Caco-2 (cell line): ENCODE measurements around the gene MMEL1. TPM values are rescaled to one million over a fixed set of nuclear protein-coding genes. Genes with fewer than 3 reads are reported as not detected.
A peak's percentile ranks its signal among the peaks of the same experiment; 100 is the strongest.

ENCODE experiments used
- BruUV-seq: library from RNA; stranded (reverse); fragments of 400-500 nt; replicated peaks from 2 replicates; lab custom pipeline; 2021; lab: Mats Ljungman, UMichigan
- CTCF ChIA-PET: fragments of 300-600 bp; sonication (Branson Sonifier 250); formaldehyde crosslinking; loops from one replicate; lab custom pipeline; 2022; ENCODE audit warnings: antibody characterized with exemption; lab: Charles Lee
- POLR2A ChIA-PET: fragments of 300-600 bp; sonication (Branson Sonifier 250); formaldehyde crosslinking; loops from one replicate; lab custom pipeline; 2022; ENCODE audit warnings: antibody characterized with exemption; lab: Charles Lee
- DNase-seq, 2 experiments: peaks; one replicate each; pipeline versions ENCODE4 v3.0.0 to v3.0.0-alpha.2; 2020 to 2022
- H3K27me3 ChIP-seq: replicated peaks from 2 replicates; pipeline ENCODE4 v1.6.0; 2011; ENCODE audit warnings: low read length; ENCODE audit not compliant: control insufficient read depth, insufficient read depth
- H3K36me3 ChIP-seq: 2 replicates; pipeline ENCODE4 v1.5.1; 2011; ENCODE audit warnings: low read length; ENCODE audit not compliant: control insufficient read depth, insufficient read depth
- H3K4me1 ChIP-seq: fragments of 250-450 bp; sonication (Bioruptor Pico); 2 replicates; pipeline ENCODE4 v1.5.1; 2020; ENCODE audit warnings: mild to moderate bottlenecking
- H3K4me3 ChIP-seq: 2 replicates; pipeline ENCODE4 v1.5.1; 2011; ENCODE audit warnings: low read depth, mild to moderate bottlenecking, control low read depth, low read length
- H3K9me3 ChIP-seq: fragments of 250-450 bp; sonication (Bioruptor Pico); 2 replicates; pipeline ENCODE4 v1.5.1; 2020; ENCODE audit warnings: mild to moderate bottlenecking, moderate library complexity
- H3K27ac Mint-ChIP-seq: one replicate; pipeline ENCODE4 v1.8.0; 2022; ENCODE audit warnings: mixed read lengths; ENCODE audit not compliant: unreplicated experiment
- H3K27me3 Mint-ChIP-seq: one replicate; pipeline ENCODE4 v1.8.0; 2022; ENCODE audit warnings: mixed read lengths; ENCODE audit not compliant: insufficient read depth, unreplicated experiment
- H3K36me3 Mint-ChIP-seq: one replicate; pipeline ENCODE4 v1.8.0; 2022; ENCODE audit warnings: mild to moderate bottlenecking, mixed read lengths; ENCODE audit not compliant: insufficient read depth, unreplicated experiment
- H3K4me1 Mint-ChIP-seq: one replicate; pipeline ENCODE4 v1.8.0; 2022; ENCODE audit warnings: low read depth, mixed read lengths; ENCODE audit not compliant: unreplicated experiment
- H3K4me3 Mint-ChIP-seq: one replicate; pipeline ENCODE4 v1.8.0; 2022; ENCODE audit warnings: mild to moderate bottlenecking, moderate library complexity, mixed read lengths; ENCODE audit not compliant: unreplicated experiment
- H3K9me3 Mint-ChIP-seq: one replicate; pipeline ENCODE4 v1.8.0; 2022; ENCODE audit warnings: mixed read lengths; ENCODE audit not compliant: unreplicated experiment
- intact Hi-C: fragments of 100-400 bp; cut with micrococcal nuclease; formaldehyde crosslinking; loops from one replicate; pipeline ENCODE4 v1.10.0; 2022; ENCODE audit not compliant: unreplicated experiment
- total RNA-seq: library from RNA; stranded (reverse); gene quantifications from 2 replicates; pipeline ENCODE4 v1.2.3, GENCODE V29; 2022
- TF ChIP-seq, protein P1 (sequence below), 2 experiments: fragments of 200-600 bp in 1 of 2; IDR thresholded peaks; 1 replicate in 1 of 2; 2 replicates in 1 of 2; pipeline versions ENCODE4 v1.5.1 to v1.8.0; 2011 to 2022; ENCODE audit warnings: antibody characterized with exemption in 1 of 2, control low read depth in 1 of 2, inconsistent platforms in 1 of 2, low read depth in 1 of 2, low read length in 1 of 2, mild to moderate bottlenecking in 1 of 2, moderate library complexity in 1 of 2; ENCODE audit not compliant: insufficient read depth in 1 of 2, severe bottlenecking in 1 of 2, unreplicated experiment in 1 of 2

Gene MMEL1
- total RNA-seq, 1 experiment from 2014 or later: not detected

DNA sequence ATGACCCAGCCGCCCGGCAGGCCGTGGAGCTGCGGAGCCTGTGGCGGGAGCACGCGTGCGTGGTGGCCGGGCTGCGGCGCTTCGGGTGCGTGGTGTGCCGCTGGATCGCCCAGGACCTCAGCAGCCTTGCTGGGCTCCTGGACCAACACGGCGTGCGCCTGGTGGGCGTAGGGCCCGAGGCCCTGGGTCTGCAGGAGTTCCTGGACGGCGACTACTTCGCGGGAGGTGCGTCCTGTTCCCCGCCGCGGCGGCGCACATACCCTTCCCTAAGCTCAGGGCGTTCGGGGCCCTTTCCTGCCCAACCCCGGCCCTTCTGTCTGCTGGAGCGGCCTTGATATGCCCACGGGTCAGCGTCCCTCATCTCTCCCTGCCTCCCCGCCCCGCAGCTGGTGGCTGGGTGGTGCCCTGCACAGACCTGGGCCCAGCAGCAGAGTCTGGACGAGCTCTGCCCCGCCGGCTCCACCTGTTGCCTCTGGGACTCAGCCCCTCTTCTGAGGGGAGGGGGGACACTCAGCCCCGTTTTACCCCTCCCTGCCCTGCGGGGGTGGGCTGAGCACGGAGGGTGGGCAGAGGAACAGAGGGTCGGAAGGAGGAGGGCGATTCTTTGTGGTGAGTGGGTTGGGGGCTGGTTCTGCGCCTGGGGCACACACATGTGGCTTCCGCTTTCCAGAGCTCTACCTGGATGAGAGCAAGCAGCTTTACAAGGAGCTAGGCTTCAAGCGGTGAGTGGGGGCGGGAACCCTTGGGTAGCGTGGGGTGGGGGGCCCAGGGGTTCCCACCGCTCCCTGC, 45.6 kb downstream of the MMEL1 start:
- Histone ChIP-seq H3K9me3 (no peaks in the 10 kb centered on the region), H3K27me3 (no peaks in the 10 kb centered on the region), H3K36me3 (no peaks in the 10 kb centered on the region), H3K4me3 (peak overlapping the region; percentile 76), H3K4me1 (peaks cover 6% of the 10 kb centered on the region; the same call in 1 of the 2 replicates)
- H3K36me3 Mint-ChIP-seq: peaks cover 5% of the 10 kb centered on the region
- H3K27ac Mint-ChIP-seq: no peak overlapping the region
- H3K4me3 Mint-ChIP-seq: peak overlapping the region; percentile 79
- H3K27me3 Mint-ChIP-seq: no peaks in the 10 kb centered on the region
- no peaks in the 10 kb centered on the region for H3K4me1 Mint-ChIP-seq
- intact Hi-C loops: loop anchor here (2.0 to 5.0 kb wide), 2 partner anchors 56 to 60 kb away; partner anchors contain the start of gene PANK4
- no TSS peak for BruUV-seq
- H3K9me3 Mint-ChIP-seq: no peaks in the 10 kb centered on the region
- ChIA-PET POLR2A (no interaction called here), CTCF (interaction anchor here (0.6 kb wide), 2 partner anchors 272 to 392 kb away, joined by 3 to 6 read pairs; partner anchors contain the start of gene FAAP20)
- TF ChIP-seq, protein P1, sequence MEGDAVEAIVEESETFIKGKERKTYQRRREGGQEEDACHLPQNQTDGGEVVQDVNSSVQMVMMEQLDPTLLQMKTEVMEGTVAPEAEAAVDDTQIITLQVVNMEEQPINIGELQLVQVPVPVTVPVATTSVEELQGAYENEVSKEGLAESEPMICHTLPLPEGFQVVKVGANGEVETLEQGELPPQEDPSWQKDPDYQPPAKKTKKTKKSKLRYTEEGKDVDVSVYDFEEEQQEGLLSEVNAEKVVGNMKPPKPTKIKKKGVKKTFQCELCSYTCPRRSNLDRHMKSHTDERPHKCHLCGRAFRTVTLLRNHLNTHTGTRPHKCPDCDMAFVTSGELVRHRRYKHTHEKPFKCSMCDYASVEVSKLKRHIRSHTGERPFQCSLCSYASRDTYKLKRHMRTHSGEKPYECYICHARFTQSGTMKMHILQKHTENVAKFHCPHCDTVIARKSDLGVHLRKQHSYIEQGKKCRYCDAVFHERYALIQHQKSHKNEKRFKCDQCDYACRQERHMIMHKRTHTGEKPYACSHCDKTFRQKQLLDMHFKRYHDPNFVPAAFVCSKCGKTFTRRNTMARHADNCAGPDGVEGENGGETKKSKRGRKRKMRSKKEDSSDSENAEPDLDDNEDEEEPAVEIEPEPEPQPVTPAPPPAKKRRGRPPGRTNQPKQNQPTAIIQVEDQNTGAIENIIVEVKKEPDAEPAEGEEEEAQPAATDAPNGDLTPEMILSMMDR (IDR thresholded peaks at IDR 0.05; ENCODE audit: insufficient read depth in 1 of 2, low read depth in 1 of 2, low read length in 1 of 2, severe bottlenecking in 1 of 2, unreplicated experiment in 1 of 2): no peak
- DNase-seq: peak in 1 of 2 experiments; percentile 37

DNA sequence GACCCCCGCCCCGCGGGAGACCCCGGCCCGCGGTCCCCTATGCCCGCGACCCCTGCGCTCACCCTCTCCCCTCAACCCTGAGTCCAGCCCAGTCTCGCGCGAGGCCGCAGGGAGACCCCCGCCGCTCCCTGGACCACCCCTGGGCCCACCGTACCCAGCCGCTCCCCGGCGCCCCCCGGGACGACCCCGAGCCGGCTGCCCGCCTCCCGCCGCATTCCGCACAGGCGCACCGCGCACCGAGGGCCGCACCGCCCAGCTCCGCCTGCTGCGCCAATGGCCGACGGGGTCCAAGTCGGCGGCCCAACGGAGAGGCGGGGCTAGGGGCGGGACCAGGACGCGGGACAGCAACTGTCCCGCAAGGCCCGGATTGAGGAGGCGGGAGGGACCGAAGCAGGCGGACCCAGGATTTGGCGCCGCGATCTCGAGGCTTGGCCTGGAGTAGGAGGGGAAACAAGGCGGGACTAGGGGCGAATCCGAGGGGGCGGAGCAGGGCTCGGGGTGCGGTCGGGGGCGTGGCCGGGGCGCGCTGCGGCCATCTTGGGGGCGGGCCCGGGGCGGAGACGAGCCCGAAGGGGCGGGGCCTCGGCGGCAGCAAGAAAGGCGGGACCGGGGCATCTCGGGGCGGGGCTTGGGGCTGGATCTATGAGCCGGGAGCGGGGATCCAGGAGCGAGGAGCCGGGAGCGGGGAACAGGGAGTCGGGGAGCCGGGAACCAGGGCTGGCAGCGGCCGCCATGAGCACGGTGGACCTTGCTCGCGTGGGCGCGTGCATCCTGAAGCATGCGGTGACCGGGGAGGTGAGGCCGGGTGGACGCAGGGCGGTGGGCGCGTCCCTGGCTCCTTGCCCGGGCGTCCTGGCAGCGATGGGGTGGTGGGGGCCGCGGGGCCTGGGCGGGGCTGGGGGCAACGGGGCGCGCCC, 46.4 kb downstream of the MMEL1 start, which contains the start of gene PRXL2B:
Gene PRXL2B (plus strand): TSS at position 624 of the 917 bp plus-strand sequence. CDS start 109 bp downstream, at position 733.
- no peaks in the 10 kb centered on the region for H3K9me3 ChIP-seq
- Mint-ChIP-seq H3K4me1 (no peaks in the 10 kb centered on the region), H3K36me3 (peaks cover 5% of the 10 kb centered on the region), H3K9me3 (no peaks in the 10 kb centered on the region), H3K27me3 (no peaks in the 10 kb centered on the region), H3K27ac (peak within 1 kb of the TSS; percentile 79), H3K4me3 (peak within 1 kb of the TSS; percentile 79)
- H3K4me1 ChIP-seq: peaks cover 6% of the 10 kb centered on the region; the same call in 1 of the 2 replicates
- peak; percentile 96 to 98 for DNase-seq
- BruUV-seq: no TSS peak
- CTCF ChIA-PET: interaction anchor here (0.6 to 0.7 kb wide), 4 partner anchors 31 to 234 kb away, joined by 3 to 6 read pairs (median 4); no protein-coding TSS in a partner anchor
- no peaks in the 10 kb centered on the region for H3K27me3 ChIP-seq
- TF ChIP-seq, protein P1 (IDR thresholded peaks at IDR 0.05; ENCODE audit: insufficient read depth in 1 of 2, low read depth in 1 of 2, low read length in 1 of 2, severe bottlenecking in 1 of 2, unreplicated experiment in 1 of 2): no peak
- POLR2A ChIA-PET: interaction anchor here (0.6 to 1.8 kb wide), 4 partner anchors 40 to 359 kb away, joined by 4 to 10 read pairs (median 6); partner anchors contain the start of gene PANK4
- H3K4me3 ChIP-seq: peak within 1 kb of the TSS; percentile 76
- intact Hi-C loops: loop anchor here (2.0 to 5.0 kb wide), 2 partner anchors 56 to 59 kb away; partner anchors contain the start of gene PANK4
- H3K36me3 ChIP-seq: no peaks in the 10 kb centered on the region
